GM03348 (cell line): Measurements from ENCODE around the gene UGT1A8.
A peak's percentile ranks its signal among the peaks of the same experiment; 100 is the strongest.
"Not testable (repeated sequence)": the region's sequence is repeated elsewhere in the genome, so short reads cannot be mapped to it uniquely, and the experiment has no call there.

Experiments used
- DNase-seq: peaks from one replicate; pipeline ENCODE4 v3.0.0; 2012; ENCODE audit warnings: low spot score

UGT1A8 gene

GRCh38 chr2:233714121-233714520 is 96.7 kb downstream of the UGT1A8 start:
- no peak for DNase-seq

DNA sequence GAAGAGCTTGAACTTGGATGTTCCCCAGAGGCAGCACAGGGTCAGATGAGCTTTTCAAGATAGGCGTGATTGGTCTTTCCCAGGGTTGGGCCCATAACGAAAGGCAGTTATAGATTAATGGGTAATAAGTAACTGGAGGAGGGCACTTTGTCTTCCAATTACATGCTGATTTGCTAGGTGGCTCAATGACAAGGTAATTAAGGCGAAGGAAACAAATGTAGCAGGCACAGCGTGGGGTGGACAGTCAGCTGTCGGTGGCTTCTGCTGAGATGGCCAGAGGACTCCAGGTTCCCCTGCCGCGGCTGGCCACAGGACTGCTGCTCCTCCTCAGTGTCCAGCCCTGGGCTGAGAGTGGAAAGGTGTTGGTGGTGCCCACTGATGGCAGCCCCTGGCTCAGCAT is 101.1 kb downstream of the UGT1A8 start, which contains the start of gene UGT1A4:
Gene UGT1A4 (plus strand): TSS at position 185 of the 400 bp plus-strand sequence. CDS start 85 bp downstream, at position 270.
- no peak for DNase-seq

- DNase-seq, result no peak
Measured at GRCh38 chr2:233728723-233729301, 111.4 kb downstream of the UGT1A8 start, which contains the start of gene UGT1A3. Gene UGT1A3 (plus strand): TSS chr2:233729042. CDS start chr2:233729127, 85 bp downstream.

GRCh38 chr2:233736868-233737653 is 119.6 kb downstream of the UGT1A8 start:
- DNase-seq, result not testable (repeated sequence)

DNA sequence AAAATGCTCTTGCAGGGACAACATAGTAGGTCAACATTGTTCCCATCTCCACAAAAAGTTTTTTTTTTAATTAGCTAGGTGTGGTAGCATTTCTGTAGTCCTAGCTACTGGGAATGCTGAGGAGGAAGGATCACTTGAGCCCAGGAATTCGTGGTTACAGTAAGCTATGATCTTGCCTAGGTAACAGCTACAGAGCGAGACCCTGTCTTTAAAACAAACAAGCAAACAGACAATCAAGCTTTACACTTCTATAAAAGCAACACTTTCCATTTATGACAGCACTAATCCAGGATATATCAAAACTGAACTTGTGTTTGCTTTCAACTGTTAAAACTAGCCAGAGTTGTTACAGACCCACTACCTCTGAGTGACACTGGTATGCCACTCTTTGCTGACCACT is 123.4 kb downstream of the UGT1A8 start:
- DNase-seq, result no peak

GRCh38 chr2:233743464-233744259 is 126.2 kb downstream of the UGT1A8 start:
- no peak for DNase-seq

DNA sequence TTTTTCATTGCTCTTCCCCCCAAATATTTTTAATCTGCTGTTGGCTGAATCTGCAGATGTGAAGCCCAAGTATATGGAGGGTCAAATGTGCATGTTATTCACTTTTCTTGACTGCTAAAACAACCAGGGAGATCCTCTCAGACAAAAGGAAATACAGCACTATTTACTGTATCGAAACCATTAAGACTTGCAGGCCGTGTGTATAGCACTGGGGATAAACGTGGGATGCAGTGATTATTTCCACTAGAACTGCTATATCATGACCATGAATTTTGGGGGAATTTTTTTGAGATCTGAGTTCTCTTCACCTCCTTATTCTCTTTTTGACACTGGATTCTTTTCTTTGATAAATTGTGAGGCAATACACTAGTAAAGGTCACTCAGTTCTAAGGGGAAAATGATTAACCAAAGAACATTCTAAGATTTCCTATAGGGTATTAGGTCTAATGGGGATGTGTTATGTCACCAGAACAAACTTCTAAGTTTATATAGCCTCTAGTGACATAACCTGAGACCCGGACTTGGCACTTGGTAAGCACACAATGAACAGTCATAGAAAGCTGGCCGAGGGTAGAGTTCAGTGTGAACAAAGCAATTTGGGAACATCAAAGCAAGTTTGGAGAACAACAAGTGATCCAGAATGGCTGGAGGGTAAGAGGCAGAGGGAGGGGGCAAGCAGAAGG is 127.8 kb downstream of the UGT1A8 start:
- DNase-seq, result no peak

- not testable (repeated sequence) for DNase-seq
Measured at GRCh38 chr2:233745838-233746237, 128.4 kb downstream of the UGT1A8 start.

DNA sequence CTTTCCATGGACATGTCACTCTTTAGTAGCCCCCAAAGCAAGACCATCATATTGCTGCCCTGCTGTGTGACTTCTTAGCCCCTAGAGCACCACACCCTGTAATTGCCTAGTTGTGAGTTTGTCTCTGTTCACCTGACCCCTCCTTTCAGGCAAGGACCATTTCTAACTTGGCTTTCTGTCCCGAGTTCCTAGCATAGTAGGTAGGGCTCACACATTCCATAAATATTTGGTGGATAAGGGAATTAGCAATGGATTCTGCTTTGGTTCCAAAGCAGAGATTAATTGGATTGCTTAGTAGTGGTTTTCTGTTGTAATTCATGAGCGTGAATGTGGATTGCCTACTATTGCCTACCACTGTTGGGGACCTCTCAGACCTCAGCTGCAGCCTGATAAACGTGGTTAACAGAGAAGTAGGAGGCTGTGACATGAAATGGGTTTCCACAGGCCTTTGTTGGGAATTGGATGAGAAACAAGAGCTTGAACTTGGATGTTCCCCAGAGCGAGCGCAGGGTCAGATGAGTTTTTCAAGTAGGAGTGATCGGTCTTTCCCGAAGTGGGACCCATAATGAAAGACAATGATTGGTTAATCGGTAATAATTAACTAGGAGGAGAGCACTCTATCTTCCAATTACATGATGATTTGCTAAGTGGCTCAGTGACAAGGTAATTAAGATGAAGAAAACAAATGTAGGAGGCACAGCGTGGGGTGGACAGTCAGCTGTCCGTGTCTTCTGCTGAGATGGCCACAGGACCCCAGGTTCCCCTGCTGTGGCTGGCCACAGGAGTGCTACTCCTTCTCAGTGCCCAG is 129.2 kb downstream of the UGT1A8 start:
- DNase-seq, result no peak

DNA sequence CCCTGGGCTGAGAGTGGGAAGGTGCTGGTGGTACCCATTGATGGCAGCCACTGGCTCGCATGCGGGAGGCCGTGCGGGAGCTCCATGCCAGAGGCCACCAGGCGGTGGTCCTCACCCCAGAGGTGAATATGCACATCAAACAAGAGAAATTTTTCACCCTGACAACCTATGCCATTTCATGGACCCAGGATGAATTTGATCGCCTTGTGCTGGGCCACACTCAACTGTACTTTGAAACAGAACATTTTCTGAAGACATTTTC is 129.8 kb downstream of the UGT1A8 start:
- no peak for DNase-seq

DNA sequence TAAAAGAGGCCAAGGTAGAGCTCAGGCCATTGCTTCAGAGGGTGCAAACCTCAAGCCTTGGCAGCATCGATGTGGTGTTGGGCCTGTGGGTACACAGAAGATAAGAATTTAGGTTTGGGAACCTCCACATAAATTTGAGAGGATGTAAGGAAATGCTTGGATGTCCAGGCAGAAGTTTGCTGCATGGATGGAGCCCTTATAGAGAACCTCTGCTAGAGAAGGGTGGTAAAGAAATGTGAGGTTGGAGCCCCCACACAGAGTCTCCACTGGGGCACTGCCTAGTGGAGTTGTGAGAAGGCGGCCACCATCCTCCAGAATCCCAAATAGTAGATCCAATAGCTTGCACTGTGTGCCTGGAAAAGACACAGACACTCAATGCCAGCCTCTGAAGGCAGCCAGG is 133.3 kb downstream of the UGT1A8 start:
- DNase-seq, result not testable (repeated sequence)

DNA sequence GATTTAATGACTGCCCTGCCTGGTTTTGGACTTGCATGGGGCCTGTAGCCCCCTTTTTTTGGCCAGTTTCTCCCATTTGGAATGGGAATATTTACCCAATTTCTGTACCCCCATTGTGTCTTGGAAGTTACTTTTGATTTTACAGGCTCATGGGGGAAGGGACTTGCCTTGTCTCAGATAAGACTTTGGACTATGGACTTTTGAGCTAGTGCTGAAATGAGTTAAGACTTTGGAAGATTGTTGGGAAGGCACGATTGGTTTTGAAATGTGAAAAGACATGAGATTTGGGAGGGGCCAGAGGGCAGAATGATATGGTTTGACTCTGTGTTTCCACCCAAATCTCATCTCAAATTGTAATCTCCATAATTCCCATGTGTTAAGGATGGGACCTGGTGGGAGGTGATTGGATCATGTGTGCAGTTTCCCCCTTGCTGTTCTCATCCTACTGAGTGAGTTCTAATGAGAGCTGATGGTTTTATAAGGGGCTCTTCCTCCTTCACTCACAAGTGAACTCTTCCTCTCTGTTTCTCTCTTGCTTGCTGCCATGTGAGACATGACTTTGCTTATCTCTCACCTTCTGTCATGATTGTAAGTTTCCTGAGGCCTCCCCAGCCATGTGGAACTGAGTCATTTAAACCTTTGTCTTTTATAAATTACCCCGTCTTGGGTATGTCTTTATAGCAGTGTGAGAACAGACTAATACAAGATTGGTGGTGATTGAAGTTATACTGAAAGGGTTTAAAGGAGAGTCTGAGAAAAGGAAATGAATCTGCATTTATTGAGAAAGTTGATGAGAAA is 134.0 kb downstream of the UGT1A8 start:
- DNase-seq, result not testable (repeated sequence)

GRCh38 chr2:233754872-233755611 is 137.6 kb downstream of the UGT1A8 start:
- DNase-seq, result no peak

- DNase-seq, result no peak
Measured at GRCh38 chr2:233756429-233757081, 139.1 kb downstream of the UGT1A8 start.

- DNase-seq, result no peak
Measured at GRCh38 chr2:233758141-233758540, 140.7 kb downstream of the UGT1A8 start.

DNA sequence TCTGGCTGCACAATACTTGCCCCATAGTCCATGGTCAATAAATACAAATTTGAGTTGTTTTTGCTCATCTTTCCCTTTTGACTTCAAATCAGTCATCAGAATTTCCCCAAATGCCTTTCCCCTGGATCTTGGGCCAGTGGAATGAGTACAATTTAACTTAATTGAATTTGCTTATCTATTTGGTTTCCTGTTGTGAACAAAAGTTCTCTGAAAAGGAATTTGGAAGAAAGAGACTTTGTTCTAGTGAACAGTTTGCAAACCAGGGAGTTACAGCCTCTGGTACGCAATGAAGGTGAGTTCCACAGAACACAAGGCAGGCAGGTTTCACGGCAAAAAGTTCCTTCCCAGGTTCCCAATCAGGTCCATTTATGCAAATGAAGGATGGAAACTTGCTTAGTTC is 141.4 kb downstream of the UGT1A8 start:
- no peak for DNase-seq

GRCh38 chr2:233760043-233760442 is 142.6 kb downstream of the UGT1A8 start, which contains the start of gene UGT1A1:
Gene UGT1A1 (plus strand): TSS chr2:233760270. CDS start chr2:233760288, 18 bp downstream.
- DNase-seq, result no peak

GRCh38 chr2:233761040-233761769 is 143.8 kb downstream of the UGT1A8 start:
- no peak for DNase-seq

DNA sequence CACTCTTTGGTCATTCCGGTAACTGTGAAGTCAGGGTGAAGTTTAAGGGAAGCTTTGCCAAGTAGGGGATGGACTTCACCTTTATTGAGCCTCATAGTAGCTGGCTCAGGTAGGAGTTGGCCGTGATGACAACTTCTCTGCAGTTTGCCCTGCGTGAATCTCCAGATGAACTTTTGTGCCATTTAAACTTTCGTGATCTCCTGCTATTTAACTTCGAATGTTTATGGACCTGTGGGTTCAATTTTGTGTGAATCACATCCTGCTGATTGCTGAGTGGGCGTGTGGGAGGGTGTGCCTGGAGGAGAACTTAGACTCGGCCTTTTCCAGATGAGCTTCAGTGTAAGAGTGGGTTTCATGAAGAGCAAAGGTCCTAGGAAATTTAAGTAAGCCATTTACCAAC is 146.8 kb downstream of the UGT1A8 start:
- peak; percentile 38 for DNase-seq
